GM23338 (cell line): ENCODE data around the gene LRRC10. TPM values are rescaled to one million over a fixed set of nuclear protein-coding genes. Genes with fewer than 3 reads are reported as not detected.
A peak's percentile ranks its signal among the peaks of the same experiment; 100 is the strongest.

Experiments used
- ATAC-seq: fragments of 200-7000 bp; cut with Tn5 transposase; 3 replicates; pipeline ENCODE4 v1.9.1; 2020
- DNase-seq: peaks from one replicate; pipeline ENCODE4 v3.0.0-alpha.2; 2015; ENCODE audit warnings: low spot score
- H2AFZ ChIP-seq: fragments of 200-600 bp; sonication (generic); 2 replicates; pipeline ENCODE4 v1.8.0; 2016; ENCODE audit warnings: antibody characterized with exemption, mild to moderate bottlenecking, moderate library complexity
- H3F3A ChIP-seq: fragments of 200-600 bp; sonication (generic); replicated peaks from 2 replicates; pipeline ENCODE4 v1.8.0; 2017; ENCODE audit warnings: antibody characterized with exemption, mixed run types, low read depth
- H3K27ac ChIP-seq: fragments of 200-600 bp; sonication (generic); 2 replicates; pipeline ENCODE4 v1.6.1; 2016; ENCODE audit warnings: low read depth
- H3K27me3 ChIP-seq: fragments of 200-600 bp; sonication (generic); 2 replicates; pipeline ENCODE4 v1.8.0; 2016; ENCODE audit warnings: mild to moderate bottlenecking, mixed run types, moderate library complexity; ENCODE audit not compliant: insufficient read depth
- H3K36me3 ChIP-seq: fragments of 200-600 bp; sonication (generic); 2 replicates; pipeline ENCODE4 v1.8.0; 2016; ENCODE audit warnings: mild to moderate bottlenecking; ENCODE audit not compliant: insufficient read depth
- H3K4me1 ChIP-seq: fragments of 200-600 bp; sonication (generic); 2 replicates; pipeline ENCODE4 v1.8.0; 2016; ENCODE audit warnings: mild to moderate bottlenecking, moderate library complexity; ENCODE audit not compliant: insufficient read depth
- H3K4me2 ChIP-seq: fragments of 200-600 bp; sonication (generic); 2 replicates; pipeline ENCODE4 v1.7.1; 2017; ENCODE audit warnings: mixed run types
- H3K4me3 ChIP-seq: fragments of 200-600 bp; sonication (generic); 2 replicates; pipeline ENCODE4 v1.6.1; 2016; ENCODE audit warnings: mixed run types
- H3K79me2 ChIP-seq: fragments of 200-600 bp; sonication (generic); replicated peaks from 2 replicates; pipeline ENCODE4 v1.8.0; 2017; ENCODE audit warnings: mild to moderate bottlenecking; ENCODE audit not compliant: insufficient read depth
- H3K9me2 ChIP-seq: fragments of 200-600 bp; sonication (generic); 2 replicates; pipeline ENCODE4 v1.8.0; 2017; ENCODE audit not compliant: insufficient read depth
- H4K20me1 ChIP-seq: fragments of 200-600 bp; sonication (generic); replicated peaks from 2 replicates; pipeline ENCODE4 v1.8.0; 2017; ENCODE audit warnings: mild to moderate bottlenecking; ENCODE audit not compliant: insufficient read depth
- H3K27ac Mint-ChIP-seq: 2 replicates; pipeline ENCODE4 v1.8.0; 2020; ENCODE audit warnings: inconsistent platforms, mild to moderate bottlenecking, moderate library complexity, mixed read lengths
- H3K27me3 Mint-ChIP-seq: 3 replicates; pipeline ENCODE4 v1.8.0; 2022; ENCODE audit warnings: low read depth, mild to moderate bottlenecking, moderate library complexity, mixed read lengths, inconsistent platforms; ENCODE audit not compliant: insufficient read depth, poor library complexity
- H3K36me3 Mint-ChIP-seq: 3 replicates; pipeline ENCODE4 v1.8.0; 2021; ENCODE audit warnings: low read depth, mild to moderate bottlenecking, inconsistent platforms, moderate library complexity, mixed read lengths
- H3K4me1 Mint-ChIP-seq: 3 replicates; pipeline ENCODE4 v1.8.0; 2020; ENCODE audit warnings: mild to moderate bottlenecking, inconsistent platforms, mixed read lengths
- H3K4me3 Mint-ChIP-seq: 3 replicates; pipeline ENCODE4 v1.8.0; 2021; ENCODE audit warnings: moderate library complexity, mild to moderate bottlenecking, inconsistent platforms, mixed read lengths
- H3K9me3 Mint-ChIP-seq: 3 replicates; pipeline ENCODE4 v1.8.0; 2020; ENCODE audit warnings: moderate library complexity, mild to moderate bottlenecking, inconsistent platforms, mixed read lengths
- CREB1 ChIP-seq: fragments of 250-450 bp; sonication (Bioruptor Pico); IDR thresholded peaks from 2 replicates; pipeline ENCODE4 v1.5.0; 2020; ENCODE audit warnings: low read depth, mild to moderate bottlenecking, moderate library complexity
- EZH2 ChIP-seq: fragments of 200-600 bp; sonication (generic); IDR thresholded peaks from one replicate; pipeline ENCODE4 v1.8.0; 2017; ENCODE audit warnings: antibody characterized with exemption, mild to moderate bottlenecking, low read depth; ENCODE audit not compliant: unreplicated experiment
- EZH2phosphoT487 ChIP-seq: fragments of 200-600 bp; sonication (generic); IDR thresholded peaks from one replicate; pipeline ENCODE4 v1.8.1; 2018; ENCODE audit warnings: antibody characterized with exemption; ENCODE audit not compliant: unreplicated experiment
- NANOG ChIP-seq: IDR thresholded peaks from 2 replicates; pipeline ENCODE4 v1.6.1; 2016; ENCODE audit warnings: antibody characterized with exemption, borderline replicate concordance
- POLR2AphosphoS5 ChIP-seq: IDR thresholded peaks from 2 replicates; pipeline ENCODE4 v1.6.1; 2016; ENCODE audit warnings: antibody characterized with exemption, low read depth
- STAT1 ChIP-seq: IDR thresholded peaks from one replicate; pipeline ENCODE4 v1.6.1; 2016; ENCODE audit warnings: antibody characterized with exemption; ENCODE audit not compliant: unreplicated experiment
- ZNF331 ChIP-seq: fragments of 250-450 bp; sonication (Bioruptor Pico); IDR thresholded peaks from 2 replicates; pipeline ENCODE4 v1.5.0; 2020; ENCODE audit warnings: low read depth, mild to moderate bottlenecking, moderate library complexity
- polyA plus RNA-seq: library from polyadenylated mRNA; unstranded; fragments of >200 nt; fragmentation: Nextera tagmentation; extraction: Ambion mirVana; gene quantifications from 2 replicates; pipeline ENCODE4 v1.2.1, GENCODE V29; 2016
- total RNA-seq: library from RNA; depleted of rRNA; stranded (reverse); fragments of >200 nt; shearing (Covaris generic); gene quantifications from 2 replicates; pipeline ENCODE4 v1.2.3, GENCODE V29; 2014
- TF ChIP-seq, protein P1 (sequence below): fragments of 250-450 bp; sonication (Bioruptor Pico); IDR thresholded peaks from 2 replicates; pipeline ENCODE4 v1.5.0; 2020; ENCODE audit warnings: mild to moderate bottlenecking, moderate library complexity
- TF ChIP-seq, protein P2 (sequence below): IDR thresholded peaks from one replicate; pipeline ENCODE4 v1.6.1; 2018; ENCODE audit warnings: antibody characterized with exemption; ENCODE audit not compliant: unreplicated experiment
- TF ChIP-seq, protein P3 (sequence below): IDR thresholded peaks from 2 replicates; pipeline ENCODE4 v1.6.1; 2016; ENCODE audit warnings: antibody characterized with exemption
- TF ChIP-seq, protein P4 (sequence below), 2 experiments: fragments of 200-600 bp in 1 of 2; sonication (generic) in 1 of 2; conservative IDR thresholded peaks; 2 replicates each; pipeline versions ENCODE4 v1.5.1 to v1.6.1; 2016 to 2017; ENCODE audit warnings: antibody characterized with exemption in 2 of 2, low read depth in 2 of 2, mild to moderate bottlenecking in 2 of 2, moderate library complexity in 1 of 2

Gene LRRC10
- total and polyA plus RNA-seq, 2 experiments from 2014 or later, result not detected

DNA sequence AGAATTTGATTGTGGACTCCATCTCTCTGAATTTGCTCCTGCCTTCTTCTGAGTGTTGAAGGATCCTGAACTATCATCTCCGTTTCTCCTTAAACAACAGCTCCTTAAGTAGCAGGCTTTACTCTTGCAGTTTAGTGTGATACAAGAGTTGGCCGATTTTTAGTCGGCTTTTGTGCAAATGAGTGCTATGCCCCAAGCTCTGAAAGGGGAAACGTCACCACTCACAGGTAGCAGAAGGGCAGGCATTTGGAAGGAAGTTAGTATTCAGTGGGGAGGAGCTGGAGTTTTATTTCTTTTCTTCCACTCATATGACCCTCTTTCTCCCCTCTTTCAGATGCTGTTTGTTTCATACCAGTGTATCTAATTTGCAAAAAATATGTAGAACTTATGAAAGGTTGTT is 36.5 kb upstream of the LRRC10 start:
- Mint-ChIP-seq H3K9me3 (no peaks in the 10 kb centered on the region), H3K36me3 (no peaks in the 10 kb centered on the region), H3K27me3 (no peaks in the 10 kb centered on the region), H3K4me3 (no peak overlapping the region), H3K27ac (no peak overlapping the region), H3K4me1 (no peaks in the 10 kb centered on the region)
- no peaks in the 10 kb centered on the region for H3K36me3 ChIP-seq
- H3K4me1 ChIP-seq, result no peaks in the 10 kb centered on the region
- DNase-seq (no peak), ATAC-seq (no peak)
- no peaks in the 10 kb centered on the region for H3K9me2 ChIP-seq
- no peaks in the 10 kb centered on the region for H3K27me3 ChIP-seq
- H3K4me2 ChIP-seq, result no peak overlapping the region
- no peaks in the 10 kb centered on the region for H3K79me2 ChIP-seq
- no peaks in the 10 kb centered on the region for H3F3A ChIP-seq
- TF ChIP-seq, protein P1, sequence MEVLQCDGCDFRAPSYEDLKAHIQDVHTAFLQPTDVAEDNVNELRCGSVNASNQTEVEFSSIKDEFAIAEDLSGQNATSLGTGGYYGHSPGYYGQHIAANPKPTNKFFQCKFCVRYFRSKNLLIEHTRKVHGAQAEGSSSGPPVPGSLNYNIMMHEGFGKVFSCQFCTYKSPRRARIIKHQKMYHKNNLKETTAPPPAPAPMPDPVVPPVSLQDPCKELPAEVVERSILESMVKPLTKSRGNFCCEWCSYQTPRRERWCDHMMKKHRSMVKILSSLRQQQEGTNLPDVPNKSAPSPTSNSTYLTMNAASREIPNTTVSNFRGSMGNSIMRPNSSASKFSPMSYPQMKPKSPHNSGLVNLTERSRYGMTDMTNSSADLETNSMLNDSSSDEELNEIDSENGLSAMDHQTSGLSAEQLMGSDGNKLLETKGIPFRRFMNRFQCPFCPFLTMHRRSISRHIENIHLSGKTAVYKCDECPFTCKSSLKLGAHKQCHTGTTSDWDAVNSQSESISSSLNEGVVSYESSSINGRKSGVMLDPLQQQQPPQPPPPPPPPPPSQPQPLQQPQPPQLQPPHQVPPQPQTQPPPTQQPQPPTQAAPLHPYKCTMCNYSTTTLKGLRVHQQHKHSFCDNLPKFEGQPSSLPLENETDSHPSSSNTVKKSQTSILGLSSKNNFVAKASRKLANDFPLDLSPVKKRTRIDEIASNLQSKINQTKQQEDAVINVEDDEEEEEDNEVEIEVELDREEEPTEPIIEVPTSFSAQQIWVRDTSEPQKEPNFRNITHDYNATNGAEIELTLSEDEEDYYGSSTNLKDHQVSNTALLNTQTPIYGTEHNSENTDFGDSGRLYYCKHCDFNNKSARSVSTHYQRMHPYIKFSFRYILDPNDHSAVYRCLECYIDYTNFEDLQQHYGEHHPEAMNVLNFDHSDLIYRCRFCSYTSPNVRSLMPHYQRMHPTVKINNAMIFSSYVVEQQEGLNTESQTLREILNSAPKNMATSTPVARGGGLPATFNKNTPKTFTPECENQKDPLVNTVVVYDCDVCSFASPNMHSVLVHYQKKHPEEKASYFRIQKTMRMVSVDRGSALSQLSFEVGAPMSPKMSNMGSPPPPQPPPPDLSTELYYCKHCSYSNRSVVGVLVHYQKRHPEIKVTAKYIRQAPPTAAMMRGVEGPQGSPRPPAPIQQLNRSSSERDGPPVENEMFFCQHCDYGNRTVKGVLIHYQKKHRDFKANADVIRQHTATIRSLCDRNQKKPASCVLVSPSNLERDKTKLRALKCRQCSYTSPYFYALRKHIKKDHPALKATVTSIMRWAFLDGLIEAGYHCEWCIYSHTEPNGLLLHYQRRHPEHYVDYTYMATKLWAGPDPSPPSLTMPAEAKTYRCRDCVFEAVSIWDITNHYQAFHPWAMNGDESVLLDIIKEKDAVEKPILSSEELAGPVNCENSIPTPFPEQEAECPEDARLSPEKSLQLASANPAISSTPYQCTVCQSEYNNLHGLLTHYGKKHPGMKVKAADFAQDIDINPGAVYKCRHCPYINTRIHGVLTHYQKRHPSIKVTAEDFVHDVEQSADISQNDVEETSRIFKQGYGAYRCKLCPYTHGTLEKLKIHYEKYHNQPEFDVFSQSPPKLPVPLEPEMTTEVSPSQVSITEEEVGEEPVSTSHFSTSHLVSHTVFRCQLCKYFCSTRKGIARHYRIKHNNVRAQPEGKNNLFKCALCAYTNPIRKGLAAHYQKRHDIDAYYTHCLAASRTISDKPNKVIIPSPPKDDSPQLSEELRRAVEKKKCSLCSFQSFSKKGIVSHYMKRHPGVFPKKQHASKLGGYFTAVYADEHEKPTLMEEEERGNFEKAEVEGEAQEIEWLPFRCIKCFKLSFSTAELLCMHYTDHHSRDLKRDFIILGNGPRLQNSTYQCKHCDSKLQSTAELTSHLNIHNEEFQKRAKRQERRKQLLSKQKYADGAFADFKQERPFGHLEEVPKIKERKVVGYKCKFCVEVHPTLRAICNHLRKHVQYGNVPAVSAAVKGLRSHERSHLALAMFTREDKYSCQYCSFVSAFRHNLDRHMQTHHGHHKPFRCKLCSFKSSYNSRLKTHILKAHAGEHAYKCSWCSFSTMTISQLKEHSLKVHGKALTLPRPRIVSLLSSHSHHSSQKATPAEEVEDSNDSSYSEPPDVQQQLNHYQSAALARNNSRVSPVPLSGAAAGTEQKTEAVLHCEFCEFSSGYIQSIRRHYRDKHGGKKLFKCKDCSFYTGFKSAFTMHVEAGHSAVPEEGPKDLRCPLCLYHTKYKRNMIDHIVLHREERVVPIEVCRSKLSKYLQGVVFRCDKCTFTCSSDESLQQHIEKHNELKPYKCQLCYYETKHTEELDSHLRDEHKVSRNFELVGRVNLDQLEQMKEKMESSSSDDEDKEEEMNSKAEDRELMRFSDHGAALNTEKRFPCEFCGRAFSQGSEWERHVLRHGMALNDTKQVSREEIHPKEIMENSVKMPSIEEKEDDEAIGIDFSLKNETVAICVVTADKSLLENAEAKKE (CRISPR knock-in tag), result no peak
- TF ChIP-seq STAT1 (no peak), EZH2phosphoT487 (no peak), POLR2AphosphoS5 (no peak), CREB1 (CRISPR knock-in tag) (no peak), EZH2 (no peak), ZNF331 (no peak), NANOG (no peak)
- TF ChIP-seq, protein P2, sequence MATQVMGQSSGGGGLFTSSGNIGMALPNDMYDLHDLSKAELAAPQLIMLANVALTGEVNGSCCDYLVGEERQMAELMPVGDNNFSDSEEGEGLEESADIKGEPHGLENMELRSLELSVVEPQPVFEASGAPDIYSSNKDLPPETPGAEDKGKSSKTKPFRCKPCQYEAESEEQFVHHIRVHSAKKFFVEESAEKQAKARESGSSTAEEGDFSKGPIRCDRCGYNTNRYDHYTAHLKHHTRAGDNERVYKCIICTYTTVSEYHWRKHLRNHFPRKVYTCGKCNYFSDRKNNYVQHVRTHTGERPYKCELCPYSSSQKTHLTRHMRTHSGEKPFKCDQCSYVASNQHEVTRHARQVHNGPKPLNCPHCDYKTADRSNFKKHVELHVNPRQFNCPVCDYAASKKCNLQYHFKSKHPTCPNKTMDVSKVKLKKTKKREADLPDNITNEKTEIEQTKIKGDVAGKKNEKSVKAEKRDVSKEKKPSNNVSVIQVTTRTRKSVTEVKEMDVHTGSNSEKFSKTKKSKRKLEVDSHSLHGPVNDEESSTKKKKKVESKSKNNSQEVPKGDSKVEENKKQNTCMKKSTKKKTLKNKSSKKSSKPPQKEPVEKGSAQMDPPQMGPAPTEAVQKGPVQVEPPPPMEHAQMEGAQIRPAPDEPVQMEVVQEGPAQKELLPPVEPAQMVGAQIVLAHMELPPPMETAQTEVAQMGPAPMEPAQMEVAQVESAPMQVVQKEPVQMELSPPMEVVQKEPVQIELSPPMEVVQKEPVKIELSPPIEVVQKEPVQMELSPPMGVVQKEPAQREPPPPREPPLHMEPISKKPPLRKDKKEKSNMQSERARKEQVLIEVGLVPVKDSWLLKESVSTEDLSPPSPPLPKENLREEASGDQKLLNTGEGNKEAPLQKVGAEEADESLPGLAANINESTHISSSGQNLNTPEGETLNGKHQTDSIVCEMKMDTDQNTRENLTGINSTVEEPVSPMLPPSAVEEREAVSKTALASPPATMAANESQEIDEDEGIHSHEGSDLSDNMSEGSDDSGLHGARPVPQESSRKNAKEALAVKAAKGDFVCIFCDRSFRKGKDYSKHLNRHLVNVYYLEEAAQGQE, result no peak
- TF ChIP-seq, protein P3, sequence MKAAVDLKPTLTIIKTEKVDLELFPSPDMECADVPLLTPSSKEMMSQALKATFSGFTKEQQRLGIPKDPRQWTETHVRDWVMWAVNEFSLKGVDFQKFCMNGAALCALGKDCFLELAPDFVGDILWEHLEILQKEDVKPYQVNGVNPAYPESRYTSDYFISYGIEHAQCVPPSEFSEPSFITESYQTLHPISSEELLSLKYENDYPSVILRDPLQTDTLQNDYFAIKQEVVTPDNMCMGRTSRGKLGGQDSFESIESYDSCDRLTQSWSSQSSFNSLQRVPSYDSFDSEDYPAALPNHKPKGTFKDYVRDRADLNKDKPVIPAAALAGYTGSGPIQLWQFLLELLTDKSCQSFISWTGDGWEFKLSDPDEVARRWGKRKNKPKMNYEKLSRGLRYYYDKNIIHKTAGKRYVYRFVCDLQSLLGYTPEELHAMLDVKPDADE, result no peak
- TF ChIP-seq, protein P4, sequence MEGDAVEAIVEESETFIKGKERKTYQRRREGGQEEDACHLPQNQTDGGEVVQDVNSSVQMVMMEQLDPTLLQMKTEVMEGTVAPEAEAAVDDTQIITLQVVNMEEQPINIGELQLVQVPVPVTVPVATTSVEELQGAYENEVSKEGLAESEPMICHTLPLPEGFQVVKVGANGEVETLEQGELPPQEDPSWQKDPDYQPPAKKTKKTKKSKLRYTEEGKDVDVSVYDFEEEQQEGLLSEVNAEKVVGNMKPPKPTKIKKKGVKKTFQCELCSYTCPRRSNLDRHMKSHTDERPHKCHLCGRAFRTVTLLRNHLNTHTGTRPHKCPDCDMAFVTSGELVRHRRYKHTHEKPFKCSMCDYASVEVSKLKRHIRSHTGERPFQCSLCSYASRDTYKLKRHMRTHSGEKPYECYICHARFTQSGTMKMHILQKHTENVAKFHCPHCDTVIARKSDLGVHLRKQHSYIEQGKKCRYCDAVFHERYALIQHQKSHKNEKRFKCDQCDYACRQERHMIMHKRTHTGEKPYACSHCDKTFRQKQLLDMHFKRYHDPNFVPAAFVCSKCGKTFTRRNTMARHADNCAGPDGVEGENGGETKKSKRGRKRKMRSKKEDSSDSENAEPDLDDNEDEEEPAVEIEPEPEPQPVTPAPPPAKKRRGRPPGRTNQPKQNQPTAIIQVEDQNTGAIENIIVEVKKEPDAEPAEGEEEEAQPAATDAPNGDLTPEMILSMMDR (conservative IDR thresholded peaks at IDR 0.05; ENCODE audit: low read depth in 2 of 2), result no peak
- no peaks in the 10 kb centered on the region for H4K20me1 ChIP-seq
- no peak overlapping the region for H3K4me3 ChIP-seq
- H2AFZ ChIP-seq, result peak overlapping the region; percentile 60; the same call in 1 of the 2 replicates
- no peak overlapping the region for H3K27ac ChIP-seq
